GM12891 (cell line): ENCODE measurements around the gene TACC2.

Experiments
- PAX5 ChIP-seq: IDR thresholded peaks from 2 replicates; pipeline ENCODE4 v1.6.1; 2011; ENCODE audit warnings: low read length, moderate library complexity, mild to moderate bottlenecking; ENCODE audit not compliant: insufficient read depth, severe bottlenecking
- POLR2A ChIP-seq: IDR thresholded peaks from 2 replicates; pipeline ENCODE4 v1.6.1; 2011; ENCODE audit warnings: low read depth, low read length, control low read depth
- POLR2AphosphoS5 ChIP-seq: IDR thresholded peaks from 2 replicates; pipeline ENCODE4 v1.6.1; 2011; ENCODE audit warnings: low read depth, low read length, control low read depth
- TAF1 ChIP-seq: IDR thresholded peaks from 2 replicates; pipeline ENCODE4 v1.6.1; 2011; ENCODE audit warnings: low read depth, low read length, control low read depth

- no peak for TF ChIP-seq POLR2A
- no peak for TF ChIP-seq POLR2AphosphoS5
- TF ChIP-seq TAF1 = no peak
- TF ChIP-seq PAX5 = no peak
These were observed 175.1 kb downstream of the TACC2 start for GRCh38 chr10:122164023-122164601.
